IPS DF 6.9 (cell line): ENCODE measurements around the gene LGALS12.

Source experiments
- DNase-seq: peaks from one replicate; pipeline ENCODE4 v3.0.0-alpha.2; 2013; ENCODE audit warnings: low read depth, low spot score
- H3K27ac ChIP-seq: one replicate; pipeline ENCODE4 v1.5.1; 2013; ENCODE audit warnings: low read length, control low read depth
- H3K27me3 ChIP-seq: 2 replicates; pipeline ENCODE4 v1.6.1; 2013; ENCODE audit warnings: mild to moderate bottlenecking, low read length; ENCODE audit not compliant: control insufficient read depth, insufficient read depth
- H3K36me3 ChIP-seq: 2 replicates; pipeline ENCODE4 v1.6.1; 2013; ENCODE audit warnings: low read length; ENCODE audit not compliant: control insufficient read depth, insufficient read depth
- H3K4me1 ChIP-seq: 2 replicates; pipeline ENCODE4 v1.6.1; 2013; ENCODE audit warnings: low read length; ENCODE audit not compliant: control insufficient read depth, insufficient read depth
- H3K4me3 ChIP-seq: 2 replicates; pipeline ENCODE4 v1.5.1; 2013; ENCODE audit warnings: mild to moderate bottlenecking, low read length
- H3K9me3 ChIP-seq: 2 replicates; pipeline ENCODE4 v1.6.1; 2013; ENCODE audit warnings: low read length, inconsistent platforms; ENCODE audit not compliant: control insufficient read depth, insufficient read depth
- WGBS: extraction: QIAGEN DNeasy Blood & Tissue Kit; methylation state at CpG from one replicate; pipeline ENCODE4 v1.1.7; 2013; ENCODE audit warnings: mixed read lengths, missing lambda C conversion rate; ENCODE audit not compliant: insufficient read length, insufficient coverage; 5-methylcytosine and 5-hydroxymethylcytosine counted together

LGALS12 gene

GRCh38 chr11:63556404-63557013 is 50.6 kb downstream of the LGALS12 start:
- Histone ChIP-seq H3K4me1 (no peaks in the 10 kb centered on the region; the same call in none of the 2 replicates), H3K27me3 (no peaks in the 10 kb centered on the region), H3K4me3 (no peak overlapping the region), H3K27ac (no peak overlapping the region), H3K36me3 (no peaks in the 10 kb centered on the region), H3K9me3 (no peaks in the 10 kb centered on the region)
- WGBS, result no CpG with 5 or more reads among the region's 7 CpGs
- DNase-seq, result no peak

DNA sequence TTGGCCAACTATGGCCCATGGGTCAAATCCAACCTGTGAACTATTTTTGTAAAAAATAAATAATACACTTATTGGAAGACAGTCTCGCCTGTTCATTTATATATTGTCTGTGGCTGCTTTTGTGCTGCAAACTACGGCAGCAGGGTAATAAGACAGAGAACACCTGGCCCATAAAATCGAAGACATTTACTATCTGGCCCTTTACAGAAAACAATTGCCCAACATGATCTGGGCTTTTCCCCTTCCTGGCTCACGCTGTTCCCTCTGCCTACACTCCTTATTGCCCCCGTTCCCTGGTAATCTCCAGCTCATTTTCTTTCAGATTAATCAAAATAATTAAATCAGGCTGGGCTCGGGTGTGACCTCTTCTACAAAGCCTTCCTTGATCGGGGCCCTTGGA is 51.7 kb downstream of the LGALS12 start:
- H3K9me3 ChIP-seq, result no peaks in the 10 kb centered on the region
- no CpG with 5 or more reads among the region's 7 CpGs for WGBS
- H3K27ac ChIP-seq, result no peak overlapping the region
- H3K36me3 ChIP-seq, result no peaks in the 10 kb centered on the region
- no peak overlapping the region for H3K4me3 ChIP-seq
- no peaks in the 10 kb centered on the region; the same call in none of the 2 replicates for H3K4me1 ChIP-seq
- no peak for DNase-seq
- no peaks in the 10 kb centered on the region for H3K27me3 ChIP-seq

DNA sequence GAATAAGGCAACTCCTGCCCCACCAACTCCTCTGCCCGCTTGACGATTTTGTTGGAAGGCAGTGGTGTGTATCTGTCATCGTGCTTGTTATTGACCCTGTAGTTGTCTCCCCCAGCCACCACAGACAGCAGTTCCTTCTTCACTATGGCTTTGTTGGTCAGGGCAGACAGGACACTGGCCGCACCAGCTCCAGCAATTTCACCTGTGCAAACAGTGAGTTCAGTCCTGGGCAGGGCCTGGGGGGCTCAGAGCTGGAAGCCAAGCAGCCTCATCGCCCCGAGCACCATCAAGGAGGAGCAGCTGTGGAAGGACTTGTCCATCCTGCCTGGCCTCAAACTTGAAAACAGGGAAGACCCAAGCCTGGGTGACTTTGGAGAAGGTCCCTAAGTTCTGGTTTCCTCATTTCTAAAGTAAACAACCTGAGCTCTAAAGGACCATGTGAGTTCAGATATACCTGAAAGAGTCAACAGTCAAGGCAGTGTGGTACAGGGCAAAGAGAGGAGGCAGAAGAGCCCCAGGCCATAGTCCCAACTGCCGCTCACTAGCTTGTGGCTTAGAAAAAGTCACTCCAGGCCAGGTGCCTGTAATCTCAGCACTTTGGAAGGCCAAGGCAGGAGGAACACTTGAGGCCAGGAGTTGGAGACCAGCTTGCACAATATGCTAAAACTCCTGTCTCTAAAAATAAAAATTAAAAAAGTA is 52.7 kb downstream of the LGALS12 start:
- WGBS, result no CpG with 5 or more reads among the region's 7 CpGs
- no peaks in the 10 kb centered on the region; the same call in none of the 2 replicates for H3K4me1 ChIP-seq
- H3K27ac ChIP-seq, result no peak overlapping the region
- H3K4me3 ChIP-seq, result no peak overlapping the region
- no peaks in the 10 kb centered on the region for H3K36me3 ChIP-seq
- H3K9me3 ChIP-seq, result no peaks in the 10 kb centered on the region
- H3K27me3 ChIP-seq, result no peaks in the 10 kb centered on the region
- no peak for DNase-seq

- Histone ChIP-seq H3K36me3 (no peaks in the 10 kb centered on the region), H3K4me3 (no peak overlapping the region), H3K4me1 (no peaks in the 10 kb centered on the region; the same call in none of the 2 replicates), H3K27ac (no peak overlapping the region), H3K27me3 (no peaks in the 10 kb centered on the region), H3K9me3 (no peaks in the 10 kb centered on the region)
- no CpG with 5 or more reads among the region's 7 CpGs for WGBS
- no peak for DNase-seq
These were observed 54.8 kb downstream of the LGALS12 start for GRCh38 chr11:63560506-63561180.

DNA sequence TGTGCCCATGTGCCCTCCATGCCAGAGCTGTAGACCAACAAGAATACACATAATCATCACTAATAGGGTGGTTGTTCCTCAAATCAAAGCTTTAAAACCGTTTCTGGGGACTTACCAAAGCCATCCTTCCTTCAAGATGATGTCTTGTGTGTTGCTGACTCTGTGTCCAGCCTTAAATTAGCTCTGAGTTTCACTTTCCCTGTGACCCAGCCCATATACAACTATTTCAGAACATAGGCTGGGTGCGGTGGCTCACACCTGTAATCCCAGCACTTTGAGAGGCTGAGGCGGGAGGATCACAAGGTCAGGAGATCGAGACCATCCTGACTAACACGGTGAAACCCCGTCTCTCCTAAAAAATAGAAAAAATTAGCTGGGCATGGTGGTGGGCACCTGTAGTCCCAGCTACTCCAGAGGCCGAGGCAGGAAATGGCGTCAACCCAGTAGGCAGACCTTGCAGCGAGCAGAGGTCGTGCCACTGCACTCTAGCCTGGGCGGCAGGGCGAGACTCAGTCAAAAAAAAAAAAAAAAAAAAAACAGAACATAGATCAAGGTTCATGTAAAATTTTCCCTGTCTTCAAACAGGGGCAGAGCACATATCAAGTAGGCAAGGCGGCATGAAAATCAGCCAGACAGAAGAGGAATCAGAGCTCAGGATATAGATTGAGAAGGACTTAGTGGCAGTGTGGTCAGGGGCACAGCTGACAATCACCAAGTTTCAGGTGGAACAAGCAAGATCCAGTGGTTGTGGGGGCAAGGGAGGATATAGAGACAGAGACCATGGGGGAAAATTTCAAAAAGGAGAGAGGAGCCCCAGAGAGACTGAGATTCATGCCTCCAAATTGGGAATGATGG is 57.5 kb downstream of the LGALS12 start, which contains the start of gene PLAAT2:
Gene PLAAT2, minus strand, starts transcription at position 179 of the 855 bp plus-strand sequence. Its CDS starts 55 bp downstream, at position 124.
- no peaks in the 10 kb centered on the region for H3K36me3 ChIP-seq
- no CpG with 5 or more reads among the region's 13 CpGs for WGBS
- no peak within 1 kb of the TSS for H3K4me3 ChIP-seq
- no peak for DNase-seq
- H3K9me3 ChIP-seq, result no peaks in the 10 kb centered on the region
- H3K27me3 ChIP-seq, result no peaks in the 10 kb centered on the region
- no peak within 1 kb of the TSS for H3K27ac ChIP-seq
- H3K4me1 ChIP-seq, result no peaks in the 10 kb centered on the region; the same call in 1 of the 2 replicates

DNA sequence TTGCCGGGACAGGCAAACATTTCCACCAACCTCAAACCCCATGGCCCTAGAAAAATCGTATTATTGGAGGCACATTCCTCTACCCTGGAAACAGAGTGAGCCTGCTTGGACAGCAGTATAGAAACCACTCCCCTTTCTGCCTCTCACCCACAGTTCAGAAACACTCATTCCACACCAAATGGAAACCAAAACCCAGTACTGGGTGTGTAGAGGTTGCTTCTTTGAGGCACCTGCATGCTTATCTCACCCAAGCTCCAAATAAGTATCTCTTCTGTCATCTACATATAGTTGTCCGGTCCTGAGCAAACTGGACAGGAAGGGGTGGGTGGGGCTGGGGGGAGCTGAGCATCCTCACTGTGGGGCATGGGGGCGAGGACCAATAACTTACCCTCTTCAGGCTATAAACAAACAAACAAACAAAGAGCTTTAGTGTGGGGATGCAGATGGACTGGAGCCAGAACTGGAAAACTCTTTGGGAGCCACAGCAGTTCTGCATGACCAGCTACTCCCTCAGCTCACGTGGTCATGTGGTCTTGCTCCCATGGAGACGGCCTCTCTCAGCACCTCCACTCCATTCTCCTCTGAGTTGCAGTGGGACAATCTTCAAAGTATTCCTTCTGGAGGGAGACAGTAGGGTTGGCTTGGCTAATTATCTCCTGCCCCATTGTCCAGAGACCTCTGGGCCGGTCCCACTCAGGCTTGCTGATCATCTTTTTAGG is 58.3 kb downstream of the LGALS12 start:
- Histone ChIP-seq H3K4me3 (no peak overlapping the region), H3K36me3 (no peaks in the 10 kb centered on the region), H3K27me3 (no peaks in the 10 kb centered on the region), H3K4me1 (no peaks in the 10 kb centered on the region; the same call in 1 of the 2 replicates), H3K27ac (no peak overlapping the region), H3K9me3 (no peaks in the 10 kb centered on the region)
- no CpG with 5 or more reads among the region's 7 CpGs for WGBS
- no peak for DNase-seq

GRCh38 chr11:63564784-63565350 is 59.0 kb downstream of the LGALS12 start:
- Histone ChIP-seq H3K9me3 (no peaks in the 10 kb centered on the region), H3K4me1 (no peaks in the 10 kb centered on the region; the same call in 1 of the 2 replicates), H3K36me3 (no peaks in the 10 kb centered on the region), H3K4me3 (no peak overlapping the region), H3K27ac (no peak overlapping the region), H3K27me3 (no peaks in the 10 kb centered on the region)
- DNase-seq, result no peak
- no CpG with 5 or more reads among the region's 4 CpGs for WGBS
